PC-9 (cell line): Measurements from ENCODE around the gene BMERB1. TPM values are rescaled to one million over a fixed set of nuclear protein-coding genes. Genes with fewer than 3 reads are reported as not detected.

Experiments
- BruUV-seq: library from RNA; stranded (reverse); fragments of 400-500 nt; replicated peaks from 2 replicates; lab custom pipeline; 2021; lab: Mats Ljungman, UMichigan
- CTCF ChIA-PET: fragments of 300-600 bp; sonication (Branson Sonifier 250); formaldehyde crosslinking; loops from one replicate; lab custom pipeline; 2022; ENCODE audit warnings: antibody characterized with exemption; lab: Charles Lee
- POLR2A ChIA-PET: fragments of 300-600 bp; sonication (Branson Sonifier 250); formaldehyde crosslinking; loops from one replicate; lab custom pipeline; 2022; ENCODE audit warnings: antibody characterized with exemption; ENCODE audit not compliant: unreplicated experiment; lab: Charles Lee
- DNase-seq, 2 experiments: peaks; one replicate each; pipeline versions ENCODE4 v3.0.0 to v3.0.0-alpha.2; 2015 to 2022; ENCODE audit warnings: mixed read lengths in 1 of 2
- H2AFZ ChIP-seq: fragments of 200-600 bp; sonication (generic); 2 replicates; pipeline ENCODE4 v1.8.1; 2017; ENCODE audit warnings: antibody characterized with exemption
- H3F3A ChIP-seq: fragments of 200-600 bp; sonication (generic); 2 replicates; pipeline ENCODE4 v1.8.1; 2017; ENCODE audit warnings: antibody characterized with exemption, mild to moderate bottlenecking, low read depth; ENCODE audit not compliant: insufficient read depth
- H3K27ac ChIP-seq: fragments of 200-600 bp; sonication (generic); 2 replicates; pipeline ENCODE4 v1.6.1; 2016; ENCODE audit warnings: mixed run types
- H3K27me3 ChIP-seq: fragments of 200-600 bp; sonication (generic); 2 replicates; pipeline ENCODE4 v1.6.1; 2016; ENCODE audit warnings: low read depth, mixed run types; ENCODE audit not compliant: insufficient read depth
- H3K36me3 ChIP-seq: fragments of 200-600 bp; sonication (generic); 2 replicates; pipeline ENCODE4 v1.6.1; 2016; ENCODE audit warnings: low read depth, mixed run types
- H3K4me1 ChIP-seq: fragments of 200-600 bp; sonication (generic); replicated peaks from 2 replicates; pipeline ENCODE4 v1.6.1; 2016; ENCODE audit warnings: mixed run types; ENCODE audit not compliant: insufficient read depth
- H3K4me2 ChIP-seq: fragments of 200-600 bp; sonication (generic); 2 replicates; pipeline ENCODE4 v1.6.1; 2017; ENCODE audit warnings: mixed run types
- H3K4me3 ChIP-seq: fragments of 200-600 bp; sonication (generic); 2 replicates; pipeline ENCODE4 v1.6.1; 2016; ENCODE audit warnings: mixed run types
- H3K79me2 ChIP-seq: fragments of 200-600 bp; sonication (generic); 2 replicates; pipeline ENCODE4 v1.6.1; 2017; ENCODE audit warnings: low read depth, mixed run types
- H3K9me2 ChIP-seq: fragments of 200-600 bp; sonication (generic); 2 replicates; pipeline ENCODE4 v1.8.1; 2017; ENCODE audit warnings: mild to moderate bottlenecking; ENCODE audit not compliant: insufficient read depth
- H3K9me3 ChIP-seq: fragments of 200-600 bp; sonication (generic); 2 replicates; pipeline ENCODE4 v1.8.1; 2016; ENCODE audit warnings: low read depth; ENCODE audit not compliant: insufficient read depth
- H4K20me1 ChIP-seq: fragments of 200-600 bp; sonication (generic); 2 replicates; pipeline ENCODE4 v1.8.1; 2017; ENCODE audit not compliant: insufficient read depth
- CTCF ChIP-seq: fragments of 200-600 bp; sonication (generic); conservative IDR thresholded peaks from 2 replicates; pipeline ENCODE4 v1.6.1; 2017; ENCODE audit warnings: mixed run types, antibody characterized with exemption, mild to moderate bottlenecking, moderate library complexity
- EZH2 ChIP-seq: fragments of 200-600 bp; sonication (generic); IDR thresholded peaks from 2 replicates; pipeline ENCODE4 v1.8.0; 2017; ENCODE audit warnings: antibody characterized with exemption, low read depth
- intact Hi-C: fragments of 100-400 bp; cut with micrococcal nuclease; formaldehyde crosslinking; loops from one replicate; pipeline ENCODE4 v1.10.0; 2022; ENCODE audit not compliant: unreplicated experiment
- total RNA-seq: library from RNA; stranded (reverse); gene quantifications from 2 replicates; pipeline ENCODE4 v1.2.3, GENCODE V29; 2021

Gene BMERB1
- total RNA-seq, 1 experiment from 2014 or later, result 4.3 TPM

DNA sequence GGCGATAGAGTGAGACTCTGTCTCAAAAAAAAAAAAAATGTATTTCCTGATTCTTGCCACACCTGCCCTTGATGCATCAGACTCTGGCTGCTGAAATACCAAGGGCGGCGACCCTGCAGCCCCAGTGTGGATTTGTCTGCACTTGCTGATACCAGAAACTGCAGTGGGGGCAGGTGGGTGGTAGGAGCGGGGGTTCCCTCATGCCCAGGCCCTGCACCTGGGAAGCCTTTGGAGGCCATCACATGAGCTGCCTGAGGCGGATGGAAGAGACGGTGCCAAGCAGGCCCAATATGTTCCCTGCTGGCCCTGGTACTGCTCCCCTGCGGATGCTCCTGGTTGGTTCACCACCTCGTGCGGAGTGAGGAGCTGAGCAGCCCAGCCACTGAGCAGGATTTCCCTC, 157.9 kb downstream of the BMERB1 start:
- H3K4me2 ChIP-seq, result no peak overlapping the region
- no TSS peak for BruUV-seq
- no peaks in the 10 kb centered on the region for H3K27me3 ChIP-seq
- no peaks in the 10 kb centered on the region for H4K20me1 ChIP-seq
- ChIA-PET CTCF (no interaction called here), POLR2A (no interaction called here)
- H3F3A ChIP-seq, result peaks cover 48% of the 10 kb centered on the region
- peaks cover 43% of the 10 kb centered on the region for H3K4me1 ChIP-seq
- no peaks in the 10 kb centered on the region for H3K79me2 ChIP-seq
- H3K4me3 ChIP-seq, result no peak overlapping the region
- no peak overlapping the region for H2AFZ ChIP-seq
- no peaks in the 10 kb centered on the region for H3K9me3 ChIP-seq
- TF ChIP-seq EZH2 (no peak), CTCF (no peak)
- peak in 1 of 2 experiments; percentile 40 for DNase-seq
- intact Hi-C loops, result no loop called here
- H3K36me3 ChIP-seq, result peaks cover 24% of the 10 kb centered on the region
- H3K27ac ChIP-seq, result peak overlapping the region; percentile 99
- H3K9me2 ChIP-seq, result no peaks in the 10 kb centered on the region

DNA sequence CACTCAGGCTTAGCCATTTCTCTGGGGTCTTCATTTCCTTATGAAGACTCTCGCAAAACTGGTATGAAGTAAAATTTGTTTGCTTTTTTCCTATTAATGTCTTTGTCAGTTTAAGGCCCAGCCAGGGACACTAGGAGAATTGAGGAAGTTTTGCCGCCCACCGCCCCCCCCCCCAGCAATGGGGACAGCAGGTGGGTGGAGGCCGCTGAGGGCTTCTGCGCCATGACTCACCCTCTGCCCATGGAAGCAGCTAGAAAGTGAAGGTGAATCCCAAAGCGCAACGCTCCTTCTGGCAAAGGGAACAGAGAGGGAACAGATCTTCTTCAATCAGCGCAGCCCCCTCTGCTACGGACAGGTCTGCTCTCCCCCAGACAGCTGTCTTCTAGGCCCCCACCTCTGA, 158.8 kb downstream of the BMERB1 start:
- Histone ChIP-seq H3K79me2 (no peaks in the 10 kb centered on the region), H3K27ac (peak overlapping the region; percentile 99), H4K20me1 (no peaks in the 10 kb centered on the region), H3K4me3 (no peak overlapping the region), H3K9me3 (no peaks in the 10 kb centered on the region), H3K9me2 (no peaks in the 10 kb centered on the region), H3K4me1 (peaks cover 43% of the 10 kb centered on the region), H3K4me2 (no peak overlapping the region), H3K36me3 (peaks cover 20% of the 10 kb centered on the region), H2AFZ (no peak overlapping the region), H3F3A (peaks cover 48% of the 10 kb centered on the region), H3K27me3 (no peaks in the 10 kb centered on the region)
- no TSS peak for BruUV-seq
- POLR2A ChIA-PET, result no interaction called here
- DNase-seq, result no peak
- no peak for TF ChIP-seq EZH2
- TF ChIP-seq CTCF, result no peak
- intact Hi-C loops, result no loop called here
- CTCF ChIA-PET, result no interaction called here

DNA sequence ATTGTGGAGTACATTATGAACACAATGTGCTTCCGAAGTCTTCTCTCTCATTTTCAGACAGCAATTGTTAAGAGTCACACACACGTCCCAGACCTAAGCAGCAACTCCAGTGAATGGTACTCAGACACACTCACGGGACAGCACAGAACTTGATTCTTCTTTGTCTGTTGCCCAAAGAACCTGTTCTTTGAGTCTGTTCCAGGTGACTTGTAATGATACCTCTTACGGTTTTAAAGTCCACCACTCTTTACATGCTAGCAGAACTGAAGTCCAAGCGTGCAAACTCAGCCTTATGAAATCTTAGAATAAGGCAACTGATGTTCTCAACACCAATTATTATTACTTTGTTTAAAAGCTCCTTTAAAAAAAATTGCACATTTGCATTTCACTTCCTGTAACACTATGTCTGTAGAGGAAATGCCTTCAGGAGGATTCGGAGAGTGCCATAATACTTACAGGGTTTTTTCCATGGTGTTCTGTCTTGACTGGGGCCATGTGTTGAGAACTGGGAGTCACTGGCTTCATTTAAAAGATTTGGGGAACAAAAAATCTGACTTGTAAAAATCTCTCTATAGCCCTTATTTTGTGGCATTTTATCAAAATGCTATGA, 160.4 kb downstream of the BMERB1 start:
- H3K27me3 ChIP-seq, result no peaks in the 10 kb centered on the region
- no peak for DNase-seq
- no peak for TF ChIP-seq EZH2
- no peak for TF ChIP-seq CTCF
- H3K4me2 ChIP-seq, result no peak overlapping the region
- ChIA-PET CTCF (interaction anchor here (0.6 kb wide), 1 partner anchor 114 kb away, joined by 3 read pairs; no protein-coding TSS in a partner anchor), POLR2A (interaction anchor here (0.7 kb wide), 1 partner anchor 72 kb away, joined by 4 read pairs; no protein-coding TSS in a partner anchor)
- H2AFZ ChIP-seq, result no peak overlapping the region
- intact Hi-C loops, result no loop called here
- no peak overlapping the region for H3K27ac ChIP-seq
- H3K79me2 ChIP-seq, result no peaks in the 10 kb centered on the region
- H3K9me3 ChIP-seq, result no peaks in the 10 kb centered on the region
- H3K36me3 ChIP-seq, result peaks cover 20% of the 10 kb centered on the region; the same call in 1 of the 2 replicates
- BruUV-seq, result no TSS peak
- H3K9me2 ChIP-seq, result no peaks in the 10 kb centered on the region
- H3K4me3 ChIP-seq, result no peak overlapping the region
- peaks cover 32% of the 10 kb centered on the region for H3K4me1 ChIP-seq
- peaks cover 39% of the 10 kb centered on the region for H3F3A ChIP-seq
- no peaks in the 10 kb centered on the region for H4K20me1 ChIP-seq
